HepG2 (cell line): ENCODE data around the gene DNM1L. TPM values are rescaled to one million over a fixed set of nuclear protein-coding genes. Genes with fewer than 3 reads are reported as not detected.

ENCODE experiments used
- ETV5 ChIP-seq: IDR thresholded peaks from 2 replicates; pipeline ENCODE4 v1.6.1; 2018; ENCODE audit warnings: missing biosample characterization, missing genetic modification reagents, inconsistent platforms, borderline replicate concordance
- FUBP1 ChIP-seq: sonication (generic); formaldehyde crosslinking; IDR thresholded peaks from 2 replicates; pipeline ENCODE4 v1.5.1; 2020; ENCODE audit warnings: missing genetic modification reagents, mild to moderate bottlenecking, borderline replicate concordance
- NR2F2 ChIP-seq: IDR thresholded peaks from 2 replicates; pipeline ENCODE4 v1.6.1; 2012; ENCODE audit warnings: low read depth, inconsistent platforms, borderline replicate concordance
- RELA ChIP-seq: sonication (generic); formaldehyde crosslinking; IDR thresholded peaks from 2 replicates; pipeline ENCODE4 v1.4.0; 2020; ENCODE audit warnings: missing genetic modification reagents
- SNAPC4 ChIP-seq: sonication (generic); formaldehyde crosslinking; IDR thresholded peaks from 2 replicates; pipeline ENCODE4 v1.4.0; 2020; ENCODE audit warnings: mild to moderate bottlenecking, missing genetic modification reagents
- ZBTB38 ChIP-seq: sonication (generic); formaldehyde crosslinking; IDR thresholded peaks from 2 replicates; pipeline ENCODE4 v1.5.1; 2020; ENCODE audit warnings: mild to moderate bottlenecking, missing genetic modification reagents
- ZNF83 ChIP-seq: sonication (generic); formaldehyde crosslinking; IDR thresholded peaks from 2 replicates; pipeline ENCODE4 v1.4.0; 2020; ENCODE audit warnings: missing genetic modification reagents, mild to moderate bottlenecking, borderline replicate concordance
- polyA plus RNA-seq, 8 experiments: library from polyadenylated mRNA; depleted of rRNA in 3 of 8; stranded (reverse) in 7 of 8; unstranded in 1 of 8; fragments of >200 nt; fragmentation: Illumina TruSeq in 4 of 8; extraction: Trizol in 4 of 8; gene quantifications; 2 replicates each; pipeline versions ENCODE4 v1.2.1 to v1.2.3, GENCODE V29; 2011 to 2016; ENCODE audit warnings: low read depth in 4 of 8, missing spikeins in 1 of 8, mixed read lengths in 1 of 8; ENCODE audit not compliant: insufficient read depth in 1 of 8
- total RNA-seq, 5 experiments: library from RNA; depleted of rRNA; stranded (reverse); fragments of >200 nt; fragmentation: Illumina TruSeq; extraction: Trizol; gene quantifications; 2 replicates each; pipeline ENCODE4 v1.2.3, GENCODE V29; 2016; ENCODE audit warnings: low read depth in 1 of 5
- TF ChIP-seq, protein P1 (sequence below), 2 experiments: fragments of 450-650 bp in 1 of 2; sonication (generic) in 1 of 2; formaldehyde crosslinking in 1 of 2; IDR thresholded peaks; 2 replicates each; pipeline versions ENCODE4 v1.6.1 to v1.8.0; 2016 to 2022; ENCODE audit warnings: antibody characterized with exemption in 1 of 2, mild to moderate bottlenecking in 1 of 2, missing genetic modification reagents in 1 of 2

The DNM1L gene
- total and polyA plus RNA-seq, 2 of the 13 experiments (the other 11 are each of a cell fraction or from before 2014, with no cell fraction given), result 35.9 to 65.8 TPM

DNA sequence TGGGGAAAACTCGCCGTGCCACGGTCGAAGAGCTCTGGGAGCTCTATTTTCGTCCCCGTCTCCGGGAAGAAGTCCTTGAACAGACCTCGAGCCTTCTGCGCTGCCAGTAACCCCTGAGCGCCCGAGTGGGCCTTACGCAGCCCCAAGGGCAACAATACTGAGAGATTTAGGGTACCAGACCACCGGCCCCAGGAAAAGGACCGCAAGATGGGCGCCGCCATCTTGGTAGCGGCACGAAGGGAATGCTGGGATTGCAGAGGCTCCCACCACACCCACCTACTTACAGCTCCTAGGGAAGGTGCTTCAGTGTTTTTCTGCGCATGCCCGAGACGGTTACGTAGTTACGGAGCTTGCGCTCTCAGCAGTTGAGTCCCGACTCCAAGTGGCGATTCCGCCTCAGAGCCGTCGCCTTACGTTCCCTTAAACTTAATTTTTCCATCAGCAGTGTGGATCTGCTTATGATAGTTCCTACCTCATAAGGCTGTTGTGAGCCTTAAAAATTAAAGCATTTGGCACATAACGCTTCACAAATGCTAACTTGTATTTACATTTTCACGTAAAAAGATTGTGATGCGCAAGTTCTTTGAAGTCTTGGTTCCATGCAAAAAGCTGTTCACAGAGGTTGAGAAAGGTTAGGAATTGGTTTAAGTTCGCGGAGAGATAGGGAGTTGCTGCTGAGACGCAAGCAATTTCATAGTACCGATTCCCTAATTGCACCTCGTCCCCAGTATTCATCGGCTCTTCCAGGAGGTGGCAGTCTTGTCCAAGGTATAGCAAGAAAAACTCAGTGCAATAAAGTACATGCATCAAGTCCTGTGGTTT lies 76.8 kb downstream of the DNM1L start, which contains the start of gene YARS2 (continued):
- TF ChIP-seq, protein P1, sequence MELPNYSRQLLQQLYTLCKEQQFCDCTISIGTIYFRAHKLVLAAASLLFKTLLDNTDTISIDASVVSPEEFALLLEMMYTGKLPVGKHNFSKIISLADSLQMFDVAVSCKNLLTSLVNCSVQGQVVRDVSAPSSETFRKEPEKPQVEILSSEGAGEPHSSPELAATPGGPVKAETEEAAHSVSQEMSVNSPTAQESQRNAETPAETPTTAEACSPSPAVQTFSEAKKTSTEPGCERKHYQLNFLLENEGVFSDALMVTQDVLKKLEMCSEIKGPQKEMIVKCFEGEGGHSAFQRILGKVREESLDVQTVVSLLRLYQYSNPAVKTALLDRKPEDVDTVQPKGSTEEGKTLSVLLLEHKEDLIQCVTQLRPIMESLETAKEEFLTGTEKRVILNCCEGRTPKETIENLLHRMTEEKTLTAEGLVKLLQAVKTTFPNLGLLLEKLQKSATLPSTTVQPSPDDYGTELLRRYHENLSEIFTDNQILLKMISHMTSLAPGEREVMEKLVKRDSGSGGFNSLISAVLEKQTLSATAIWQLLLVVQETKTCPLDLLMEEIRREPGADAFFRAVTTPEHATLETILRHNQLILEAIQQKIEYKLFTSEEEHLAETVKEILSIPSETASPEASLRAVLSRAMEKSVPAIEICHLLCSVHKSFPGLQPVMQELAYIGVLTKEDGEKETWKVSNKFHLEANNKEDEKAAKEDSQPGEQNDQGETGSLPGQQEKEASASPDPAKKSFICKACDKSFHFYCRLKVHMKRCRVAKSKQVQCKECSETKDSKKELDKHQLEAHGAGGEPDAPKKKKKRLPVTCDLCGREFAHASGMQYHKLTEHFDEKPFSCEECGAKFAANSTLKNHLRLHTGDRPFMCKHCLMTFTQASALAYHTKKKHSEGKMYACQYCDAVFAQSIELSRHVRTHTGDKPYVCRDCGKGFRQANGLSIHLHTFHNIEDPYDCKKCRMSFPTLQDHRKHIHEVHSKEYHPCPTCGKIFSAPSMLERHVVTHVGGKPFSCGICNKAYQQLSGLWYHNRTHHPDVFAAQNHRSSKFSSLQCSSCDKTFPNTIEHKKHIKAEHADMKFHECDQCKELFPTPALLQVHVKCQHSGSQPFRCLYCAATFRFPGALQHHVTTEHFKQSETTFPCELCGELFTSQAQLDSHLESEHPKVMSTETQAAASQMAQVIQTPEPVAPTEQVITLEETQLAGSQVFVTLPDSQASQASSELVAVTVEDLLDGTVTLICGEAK (IDR thresholded peaks at IDR 0.05), result no peak
- TF ChIP-seq, protein P1 (CRISPR knock-in tag; IDR thresholded peaks at IDR 0.05), result peak; percentile 72; the same call in 1 of the 2 replicates
- peak; percentile 64; the same call in 1 of the 2 replicates for TF ChIP-seq RELA
- TF ChIP-seq FUBP1, result no peak
- TF ChIP-seq ZNF83 (CRISPR knock-in tag), result no peak
- no peak for TF ChIP-seq SNAPC4 (CRISPR knock-in tag)
- no peak for TF ChIP-seq ZBTB38
- no peak for TF ChIP-seq NR2F2
- TF ChIP-seq ETV5 (CRISPR knock-in tag), result peak; percentile 11; the same call in 1 of the 2 replicates
